ENCODE measurements around the gene COIL. TPM values are rescaled to one million over a fixed set of nuclear protein-coding genes. Genes with fewer than 3 reads are reported as not detected.

COIL gene
- total RNA-seq, 1 donor, result 11.9 TPM

GRCh38 chr17:56978441-56979090 is 17.7 kb upstream of the COIL start:
- DNase-seq (ENCODE audit: insufficient read length, low spot score, missing footprints), result no peak
- H3K27me3 ChIP-seq (ENCODE audit: insufficient read depth, low read length), result peaks cover 13% of the 10 kb centered on the region
- H3K79me2 ChIP-seq (ENCODE audit: insufficient read depth, low read length), result peaks cover 6% of the 10 kb centered on the region
- peak overlapping the region; percentile 94 for H3K4me2 ChIP-seq (ENCODE audit: insufficient read depth, low read length)
- no peaks in the 10 kb centered on the region for H3K9me3 ChIP-seq (ENCODE audit: low read depth, low read length)
- peak overlapping the region; percentile 96 for H2AFZ ChIP-seq (ENCODE audit: low read length)
- no peak for TF ChIP-seq CTCF (IDR thresholded peaks at IDR 0.05; ENCODE audit: extremely low read depth, low read depth, low read length)
- peak overlapping the region; percentile 87 for H3K4me3 ChIP-seq (ENCODE audit: insufficient read depth, low read length)
- peaks cover 12% of the 10 kb centered on the region for H3K4me1 ChIP-seq (ENCODE audit: insufficient read depth, low read length)
- no peaks in the 10 kb centered on the region for H4K20me1 ChIP-seq (ENCODE audit: insufficient read depth, low read length)
- H3K36me3 ChIP-seq (ENCODE audit: insufficient read depth, low read length), result peaks cover 3% of the 10 kb centered on the region
- H3K27ac ChIP-seq (ENCODE audit: low read depth, low read length), result peak overlapping the region; percentile 74

DNA sequence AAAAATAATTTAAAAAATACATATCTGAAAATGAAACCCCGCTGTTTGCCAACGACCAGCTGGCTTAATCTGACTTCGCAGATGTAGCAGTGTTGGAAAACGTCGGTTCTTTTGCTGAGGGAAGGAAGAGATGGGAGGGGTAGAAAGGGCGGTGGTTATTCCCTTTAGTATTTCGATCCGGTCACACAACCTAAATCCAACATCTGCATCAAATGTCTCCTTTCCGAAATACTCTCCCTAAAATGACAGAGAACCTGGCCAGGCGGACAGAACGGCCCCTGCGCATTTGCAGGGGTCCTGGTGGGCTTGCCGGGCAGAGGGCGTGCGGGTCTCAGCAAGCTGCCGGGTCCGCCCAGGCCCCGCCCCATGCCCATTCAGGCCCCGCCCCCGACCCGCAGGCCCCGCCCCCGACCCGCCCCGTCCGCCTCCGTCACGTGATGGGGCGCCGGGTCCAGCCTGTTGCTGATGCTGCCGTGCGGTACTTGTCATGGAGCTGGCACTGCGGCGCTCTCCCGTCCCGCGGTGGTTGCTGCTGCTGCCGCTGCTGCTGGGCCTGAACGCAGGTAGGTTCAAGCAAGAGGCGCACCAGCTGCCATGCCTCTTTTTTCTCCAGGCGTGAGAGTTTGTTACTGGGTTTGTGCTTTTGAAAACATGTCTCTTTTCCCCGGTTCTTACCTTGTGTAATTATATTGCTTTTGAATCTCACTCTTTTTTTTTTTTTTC is 17.0 kb upstream of the COIL start, which contains the start of gene SCPEP1:
Gene SCPEP1 (plus strand): TSS at position 459 of the 723 bp plus-strand sequence. CDS start 29 bp downstream, at position 488.
- DNase-seq (ENCODE audit: insufficient read length, low spot score, missing footprints), result peak; percentile 98
- Histone ChIP-seq H3K4me2 (ENCODE audit: insufficient read depth, low read length) (peak within 1 kb of the TSS; percentile 94), H3K27ac (ENCODE audit: low read depth, low read length) (peak within 1 kb of the TSS; percentile 74), H4K20me1 (ENCODE audit: insufficient read depth, low read length) (no peaks in the 10 kb centered on the region), H3K4me3 (ENCODE audit: insufficient read depth, low read length) (peak within 1 kb of the TSS; percentile 87), H3K27me3 (ENCODE audit: insufficient read depth, low read length) (peaks cover 13% of the 10 kb centered on the region), H2AFZ (ENCODE audit: low read length) (peak within 1 kb of the TSS; percentile 96), H3K9me3 (ENCODE audit: low read depth, low read length) (no peaks in the 10 kb centered on the region), H3K36me3 (ENCODE audit: insufficient read depth, low read length) (peaks cover 3% of the 10 kb centered on the region), H3K79me2 (ENCODE audit: insufficient read depth, low read length) (peaks cover 6% of the 10 kb centered on the region), H3K4me1 (ENCODE audit: insufficient read depth, low read length) (peaks cover 12% of the 10 kb centered on the region)
- TF ChIP-seq CTCF (IDR thresholded peaks at IDR 0.05; ENCODE audit: extremely low read depth, low read depth, low read length), result no peak

DNA sequence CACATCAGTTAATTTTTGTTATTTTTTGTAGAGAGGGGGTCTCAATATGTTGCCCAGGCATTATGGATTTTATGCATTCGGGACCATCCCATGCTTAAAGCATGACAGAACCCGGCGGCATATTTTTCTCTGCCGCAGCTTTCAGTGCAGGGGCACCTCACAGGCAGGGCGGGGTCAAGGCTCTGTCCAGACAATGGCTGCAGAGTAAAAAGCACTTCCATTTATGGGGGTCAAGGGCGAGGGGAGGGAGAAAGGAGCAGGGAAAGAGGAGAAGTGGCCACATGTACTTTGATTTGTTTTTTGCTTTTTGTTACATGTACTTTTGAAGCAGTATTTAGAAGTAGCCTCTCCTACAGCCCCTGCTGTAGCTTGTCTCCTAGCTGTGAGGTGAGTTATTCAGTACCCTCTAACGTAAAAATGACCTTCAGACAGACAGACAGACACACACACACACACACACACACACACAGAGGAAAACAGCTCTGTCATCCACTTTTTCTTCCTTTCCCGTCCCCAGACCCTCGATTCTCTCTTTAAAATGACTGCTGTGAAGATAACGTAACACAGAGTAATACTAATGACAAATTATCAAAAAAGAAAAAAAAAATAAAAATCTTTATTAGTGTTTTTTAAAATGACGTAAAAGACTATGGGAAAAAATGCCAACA is 16.2 kb upstream of the COIL start:
- Histone ChIP-seq H3K4me2 (ENCODE audit: insufficient read depth, low read length) (peak overlapping the region; percentile 94), H3K9me3 (ENCODE audit: low read depth, low read length) (no peaks in the 10 kb centered on the region), H3K4me1 (ENCODE audit: insufficient read depth, low read length) (peaks cover 12% of the 10 kb centered on the region), H3K4me3 (ENCODE audit: insufficient read depth, low read length) (peak overlapping the region; percentile 87), H3K36me3 (ENCODE audit: insufficient read depth, low read length) (no peaks in the 10 kb centered on the region), H3K79me2 (ENCODE audit: insufficient read depth, low read length) (peaks cover 6% of the 10 kb centered on the region), H2AFZ (ENCODE audit: low read length) (peak overlapping the region; percentile 96), H3K27me3 (ENCODE audit: insufficient read depth, low read length) (peaks cover 13% of the 10 kb centered on the region), H4K20me1 (ENCODE audit: insufficient read depth, low read length) (no peaks in the 10 kb centered on the region), H3K27ac (ENCODE audit: low read depth, low read length) (no peak overlapping the region)
- TF ChIP-seq CTCF (IDR thresholded peaks at IDR 0.05; ENCODE audit: extremely low read depth, low read depth, low read length), result no peak
- no peak for DNase-seq (ENCODE audit: insufficient read length, low spot score, missing footprints)

- peaks cover 6% of the 10 kb centered on the region for H3K79me2 ChIP-seq (ENCODE audit: insufficient read depth, low read length)
- no peak overlapping the region for H3K27ac ChIP-seq (ENCODE audit: low read depth, low read length)
Observed at GRCh38 chr17:56975656-56976055, 14.8 kb upstream of the COIL start.

More at GRCh38 chr17:56975656-56976055, 14.8 kb upstream of the COIL start:
- Histone ChIP-seq H3K36me3 (ENCODE audit: insufficient read depth, low read length) (no peaks in the 10 kb centered on the region), H3K9me3 (ENCODE audit: low read depth, low read length) (no peaks in the 10 kb centered on the region), H3K27me3 (ENCODE audit: insufficient read depth, low read length) (peaks cover 13% of the 10 kb centered on the region), H4K20me1 (ENCODE audit: insufficient read depth, low read length) (no peaks in the 10 kb centered on the region), H3K4me3 (ENCODE audit: insufficient read depth, low read length) (no peak overlapping the region), H3K4me1 (ENCODE audit: insufficient read depth, low read length) (peaks cover 12% of the 10 kb centered on the region), H2AFZ (ENCODE audit: low read length) (no peak overlapping the region), H3K4me2 (ENCODE audit: insufficient read depth, low read length) (no peak overlapping the region)
- no peak for DNase-seq (ENCODE audit: insufficient read length, low spot score, missing footprints)
- no peak for TF ChIP-seq CTCF (IDR thresholded peaks at IDR 0.05; ENCODE audit: extremely low read depth, low read depth, low read length)
